SK-N-DZ (cell line): Measurements from ENCODE around the gene ABI2.
"Not testable (repeated sequence)": the region's sequence is repeated elsewhere in the genome, so short reads cannot be mapped to it uniquely, and the experiment has no call there.

Experiments used
- DNase-seq: peaks from one replicate; pipeline ENCODE4 v3.0.0-alpha.2; 2015; ENCODE audit warnings: low spot score

The ABI2 gene

GRCh38 chr2:203427061-203427460 is 98.9 kb downstream of the ABI2 start:
- no peak for DNase-seq

- not testable (repeated sequence) for DNase-seq
These were observed 101.4 kb downstream of the ABI2 start for GRCh38 chr2:203429643-203430042.

DNA sequence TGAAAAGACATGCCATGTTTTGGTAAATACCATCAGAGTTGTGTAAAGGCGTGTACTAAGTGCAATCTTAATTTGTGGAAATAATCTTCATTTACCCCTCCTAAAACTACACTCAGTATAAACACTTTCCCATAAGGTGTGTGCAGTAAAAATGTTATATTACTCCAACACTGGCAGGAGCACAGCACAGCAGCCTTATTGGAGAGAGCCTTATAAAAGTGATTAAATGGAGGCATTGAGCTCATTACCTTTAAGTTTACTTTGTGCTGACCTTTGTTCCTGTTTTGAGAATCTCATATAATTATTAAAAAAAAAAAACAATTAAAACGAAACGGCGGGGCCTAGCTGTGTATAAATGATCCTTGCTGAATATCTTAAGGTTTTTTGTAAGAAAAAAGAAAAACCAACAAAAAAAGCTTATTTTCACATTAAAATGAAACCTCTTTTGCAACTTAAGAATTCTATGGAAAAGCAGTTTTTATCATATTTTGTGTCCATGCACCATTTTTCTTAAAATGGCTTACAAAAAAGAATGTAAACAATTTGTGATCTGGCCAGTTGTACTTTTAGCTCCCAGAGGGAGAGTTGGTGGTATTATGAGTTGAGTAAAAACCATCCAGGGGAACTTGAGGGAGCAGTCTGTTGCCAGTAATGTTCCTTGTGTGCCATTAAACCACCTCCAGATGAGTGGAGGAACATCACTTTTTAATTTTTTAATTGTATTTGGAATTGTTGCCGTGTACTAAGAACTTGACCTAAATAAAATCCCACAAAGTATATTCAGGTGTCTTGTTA is 103.4 kb downstream of the ABI2 start:
- no peak for DNase-seq

- no peak for DNase-seq
These were observed 104.6 kb downstream of the ABI2 start for GRCh38 chr2:203432811-203433210.

DNA sequence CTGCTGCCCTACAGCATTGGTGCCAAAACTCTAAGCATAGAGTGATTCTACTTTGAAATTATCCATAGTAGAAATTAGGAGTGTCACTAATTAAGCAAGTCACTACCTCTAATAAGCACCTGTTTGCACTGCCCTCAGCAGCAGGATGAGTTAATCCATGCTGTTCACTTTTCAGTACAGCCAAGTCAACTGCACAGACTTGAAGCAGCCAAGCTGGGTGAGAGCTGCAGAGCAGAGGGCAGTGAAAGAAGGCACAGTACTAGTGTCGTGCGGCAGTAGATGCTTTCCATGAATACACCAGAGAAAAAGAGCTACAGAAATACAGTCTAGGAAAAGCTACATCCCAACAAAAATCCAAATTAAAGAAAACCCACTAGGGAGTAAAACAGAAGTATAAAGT is 108.3 kb downstream of the ABI2 start:
- no peak for DNase-seq

- no peak for DNase-seq
These were observed 109.3 kb downstream of the ABI2 start for GRCh38 chr2:203437511-203437910.

- DNase-seq = no peak
These were observed 110.3 kb downstream of the ABI2 start for GRCh38 chr2:203438528-203438927.

DNA sequence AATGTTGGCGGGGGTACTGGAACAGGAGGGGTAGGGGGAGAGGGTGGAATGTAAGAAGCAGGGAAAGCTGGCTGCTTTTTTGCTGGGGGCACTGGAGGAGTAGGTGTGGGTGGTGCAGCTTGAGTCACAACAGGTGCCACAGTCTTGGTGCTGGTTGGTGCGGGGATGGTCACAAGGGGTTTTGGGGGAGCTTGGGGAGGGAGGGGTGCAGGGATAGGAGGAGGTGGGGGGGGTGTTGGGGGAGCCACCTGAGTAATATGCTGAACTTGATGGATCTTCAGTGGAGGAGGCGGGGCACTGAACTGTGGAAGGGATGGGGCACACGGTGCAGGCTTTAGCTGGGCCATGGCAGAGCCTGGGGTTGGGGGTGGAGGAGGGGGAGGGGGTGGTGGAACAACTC is 112.5 kb downstream of the ABI2 start:
- no peak for DNase-seq

DNA sequence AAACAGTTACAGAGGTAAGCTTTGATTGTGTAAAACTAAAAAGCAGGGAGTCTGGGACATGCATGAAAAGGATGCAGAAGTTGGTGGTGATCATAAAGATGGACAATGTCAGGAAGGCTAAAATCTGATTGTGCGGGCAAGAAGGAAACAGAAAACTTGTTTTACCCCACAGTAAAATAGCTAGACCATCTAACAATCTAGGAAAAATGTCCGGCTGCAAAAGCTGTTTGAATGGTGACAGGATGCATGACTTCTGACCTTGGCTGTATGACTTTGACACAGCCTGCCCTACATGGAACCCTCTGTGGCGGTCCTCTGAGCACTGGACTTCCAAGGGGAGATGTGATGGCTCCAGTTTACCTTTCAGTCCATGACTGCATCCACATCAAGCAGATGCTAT is 113.3 kb downstream of the ABI2 start:
- no peak for DNase-seq

DNA sequence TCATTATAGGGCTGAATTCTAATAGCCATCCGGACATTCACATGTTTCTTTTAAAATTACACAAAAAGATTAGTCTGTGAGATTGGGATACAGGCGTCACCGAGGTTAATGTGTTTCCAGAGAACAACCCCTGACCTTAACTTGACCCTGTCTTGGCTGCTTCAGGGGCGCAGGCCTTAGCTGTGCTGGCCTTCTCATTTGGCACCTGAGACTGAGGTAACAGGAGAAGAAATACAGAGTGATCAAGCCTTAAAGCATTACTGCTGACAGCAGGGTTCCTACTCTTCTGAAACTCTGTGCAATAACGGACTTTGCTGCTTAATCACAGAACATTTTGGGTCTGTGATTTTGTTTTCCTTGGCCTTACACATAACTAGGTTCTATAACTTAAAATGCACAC is 114.3 kb downstream of the ABI2 start:
- DNase-seq = no peak

GRCh38 chr2:203444738-203445137 is 116.5 kb downstream of the ABI2 start:
- DNase-seq = no peak

GRCh38 chr2:203446071-203446481 is 117.9 kb downstream of the ABI2 start:
- no peak for DNase-seq

DNA sequence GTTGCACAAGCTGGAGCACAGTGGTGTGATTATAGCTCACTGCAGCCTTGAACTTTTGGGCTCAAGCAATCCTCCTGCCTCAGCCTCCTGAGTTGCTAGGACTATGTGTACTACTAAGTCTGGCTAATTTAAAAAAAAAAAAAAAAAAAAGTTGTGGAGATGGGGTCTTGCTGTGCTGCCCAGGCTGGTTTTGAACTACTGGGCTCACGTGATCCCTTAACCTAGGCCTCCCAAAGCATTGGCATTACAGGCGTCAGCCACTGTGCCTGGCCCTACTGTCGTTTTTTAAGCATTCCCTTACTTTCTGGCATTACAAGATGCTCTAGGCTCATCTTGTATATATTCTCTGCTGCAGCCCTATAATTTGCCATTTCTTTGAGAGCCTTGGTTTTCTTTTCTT is 118.6 kb downstream of the ABI2 start:
- no peak for DNase-seq

- no peak for DNase-seq
These were observed 122.4 kb downstream of the ABI2 start for GRCh38 chr2:203450561-203450960.

- no peak for DNase-seq
These were observed 122.8 kb downstream of the ABI2 start for GRCh38 chr2:203451011-203451410.

DNA sequence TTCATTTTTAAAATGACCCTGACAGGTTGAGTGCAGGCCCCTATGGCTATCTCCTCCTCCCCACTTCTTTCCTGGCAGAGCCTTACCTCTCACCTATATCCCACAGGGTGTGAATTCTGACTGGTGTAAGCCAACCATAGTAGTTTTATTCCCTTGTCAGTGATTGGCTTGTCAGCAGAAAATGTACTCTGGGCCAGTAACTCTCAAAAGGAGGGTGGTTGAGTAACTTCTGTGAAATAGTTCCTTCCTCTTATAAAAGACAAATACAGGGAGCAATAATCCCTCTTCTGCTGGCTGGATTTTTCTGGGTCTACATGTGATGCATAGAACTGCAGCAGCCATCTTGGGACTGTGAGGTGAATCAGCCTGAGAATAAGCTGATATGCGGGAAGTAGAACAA is 123.5 kb downstream of the ABI2 start:
- DNase-seq = no peak

DNA sequence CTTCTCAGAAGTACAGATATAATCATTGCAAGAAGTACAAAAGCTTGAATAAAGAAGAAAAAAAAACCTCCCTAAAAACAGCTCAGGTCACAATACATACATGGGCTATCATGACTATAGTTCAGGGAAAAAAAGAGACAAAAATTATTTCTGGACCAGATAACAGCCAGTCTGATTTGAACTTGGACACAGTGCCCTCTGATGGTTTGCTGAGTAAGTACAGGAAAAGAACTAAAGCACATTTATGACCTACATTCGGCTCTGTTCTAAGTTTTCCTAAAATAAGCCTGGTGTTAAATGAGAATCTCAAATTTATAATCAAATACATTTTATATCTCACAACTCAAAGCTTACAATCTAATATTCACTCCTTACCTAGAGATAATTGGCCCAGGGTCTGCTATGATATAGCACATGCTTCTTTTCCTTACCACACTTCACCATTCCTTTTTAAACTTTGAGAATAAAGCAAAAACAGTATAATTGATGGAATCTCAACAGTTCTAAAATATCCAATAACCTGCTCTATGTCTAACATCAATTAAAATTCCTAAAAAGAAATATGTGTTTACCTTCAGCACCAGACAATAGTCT is 125.8 kb downstream of the ABI2 start:
- DNase-seq = peak; percentile 53

DNA sequence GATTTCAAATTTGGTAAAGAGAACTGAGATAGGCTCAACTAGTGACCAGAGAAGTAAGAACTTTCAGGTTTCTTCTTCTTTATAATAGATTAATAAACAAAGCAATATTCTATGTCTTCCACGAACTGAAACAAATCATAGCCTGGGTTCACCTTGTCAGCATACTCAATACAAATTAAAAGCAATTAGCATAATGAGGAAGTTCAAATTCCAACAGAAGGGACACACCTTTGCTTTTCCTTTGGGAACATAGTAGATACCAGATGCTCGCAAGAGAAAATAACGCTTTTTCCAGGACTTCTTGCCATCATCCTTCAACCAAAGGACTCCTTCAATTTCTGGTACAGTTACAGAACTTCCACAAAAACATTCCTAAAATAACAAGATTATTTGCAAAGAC is 127.0 kb downstream of the ABI2 start:
- no peak for DNase-seq

GRCh38 chr2:203461746-203462145 is 133.6 kb downstream of the ABI2 start:
- no peak for DNase-seq

DNA sequence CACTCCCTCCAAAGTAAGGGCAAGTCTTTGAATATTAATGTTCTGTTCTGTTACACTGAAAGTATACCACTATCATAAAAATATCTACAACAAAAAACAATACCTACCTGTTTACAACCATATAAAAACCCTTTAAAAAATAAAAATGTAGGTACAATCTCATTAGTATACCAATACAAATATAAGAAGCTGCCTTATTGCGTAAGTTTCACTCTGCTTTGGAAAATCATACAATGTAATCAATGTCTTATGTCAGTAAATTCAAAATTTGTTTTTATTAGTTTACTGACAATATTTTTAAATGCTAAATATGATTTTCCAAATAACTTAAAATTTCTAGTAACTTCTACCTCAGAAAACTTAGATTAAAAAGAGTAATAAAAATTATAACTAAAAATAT is 134.1 kb downstream of the ABI2 start:
- no peak for DNase-seq

DNA sequence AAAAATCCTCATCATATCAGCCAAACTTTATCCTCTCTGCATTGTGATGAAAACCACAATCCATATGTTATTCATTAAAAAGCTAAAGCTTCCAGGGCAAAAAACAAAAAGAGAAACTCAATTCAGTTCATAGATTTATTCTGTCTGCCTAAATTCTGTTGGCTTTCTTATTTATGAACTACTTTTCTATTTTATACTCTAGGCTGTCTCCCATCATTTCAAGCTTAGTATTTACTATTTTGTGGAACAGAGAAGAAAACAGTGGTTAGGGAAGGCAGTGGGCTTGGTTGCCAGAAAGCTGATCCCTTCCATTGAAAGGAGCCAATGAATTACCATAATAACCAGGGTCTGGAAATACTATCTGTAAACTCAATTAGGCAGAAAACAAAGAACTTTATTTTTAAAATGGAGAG is 135.1 kb downstream of the ABI2 start:
- DNase-seq = peak; percentile 18

GRCh38 chr2:203469546-203469945 is 141.4 kb downstream of the ABI2 start:
- no peak for DNase-seq

DNA sequence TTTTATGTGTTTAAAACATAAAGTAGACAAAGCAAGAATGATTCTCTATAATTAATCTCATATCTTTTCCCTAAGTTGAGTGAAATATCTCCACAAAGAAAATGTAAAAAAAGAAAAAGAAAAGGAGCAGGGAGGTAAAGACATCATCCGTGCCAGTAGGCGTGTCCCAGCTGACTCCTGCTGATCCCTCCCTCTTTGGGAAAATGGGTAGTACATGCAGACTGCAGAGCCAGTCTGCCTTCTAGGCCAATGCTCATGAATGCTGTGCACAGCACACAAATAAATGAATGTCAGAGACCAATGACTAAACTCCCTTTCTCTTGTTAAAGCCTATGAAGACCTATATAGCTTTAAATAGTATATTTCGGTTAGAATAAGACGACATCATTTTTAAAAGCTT is 142.2 kb downstream of the ABI2 start:
- DNase-seq = no peak

DNA sequence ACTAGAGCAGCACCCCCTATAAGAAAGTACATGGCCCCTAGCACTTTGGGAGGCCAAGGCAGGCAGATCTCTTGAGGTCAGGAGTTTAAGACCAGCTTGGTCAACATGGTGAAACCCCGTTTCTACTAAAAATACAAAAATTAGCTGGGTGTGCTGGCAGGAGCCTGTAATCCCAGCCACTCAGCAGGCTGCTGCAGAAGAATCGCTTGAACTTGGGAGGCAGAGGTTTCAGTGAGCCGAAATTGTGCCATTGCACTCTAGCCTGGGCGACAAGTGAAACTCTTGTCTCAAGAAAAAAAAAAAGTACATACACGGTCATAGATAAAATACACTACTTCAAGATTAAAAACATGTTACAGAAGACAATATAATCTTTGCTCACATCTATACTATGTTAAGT is 143.1 kb downstream of the ABI2 start:
- no peak for DNase-seq
